Omental fat pad (tissue), 4 donors: ENCODE results near the gene HSCB. TPM values are rescaled to one million over a fixed set of nuclear protein-coding genes. Genes with fewer than 3 reads are reported as not detected.
"Not testable (repeated sequence)": the region's sequence is repeated elsewhere in the genome, so short reads cannot be mapped to it uniquely, and the experiment has no call there.

Source experiments
- ATAC-seq: fragments of 150-250 bp; one replicate; pipeline ENCODE4 v1.9.1; 2016; ENCODE audit warnings: mild to moderate bottlenecking, moderate library complexity; ENCODE audit not compliant: low FRiP score
- DNase-seq: peaks from one replicate; pipeline ENCODE4 v3.0.0-alpha.2; 2019; ENCODE audit warnings: low spot score
- total RNA-seq, 4 donors: library from RNA; depleted of rRNA; stranded (reverse); fragments of >200 nt; gene quantifications; one replicate each; pipeline ENCODE4 v1.1.0, GENCODE V29; 2016
- TF ChIP-seq, protein P1 (sequence below), 3 donors: fragments of 450-650 bp; IDR thresholded peaks; one replicate each; pipeline ENCODE4 v1.5.1; 2016 to 2017; ENCODE audit warnings: antibody characterized with exemption in 3 of 3, mild to moderate bottlenecking in 3 of 3, moderate library complexity in 2 of 3

The HSCB gene
- total RNA-seq, 4 donors from 2014 or later, result 9.5 to 21.0 (median 14.8) TPM

DNA sequence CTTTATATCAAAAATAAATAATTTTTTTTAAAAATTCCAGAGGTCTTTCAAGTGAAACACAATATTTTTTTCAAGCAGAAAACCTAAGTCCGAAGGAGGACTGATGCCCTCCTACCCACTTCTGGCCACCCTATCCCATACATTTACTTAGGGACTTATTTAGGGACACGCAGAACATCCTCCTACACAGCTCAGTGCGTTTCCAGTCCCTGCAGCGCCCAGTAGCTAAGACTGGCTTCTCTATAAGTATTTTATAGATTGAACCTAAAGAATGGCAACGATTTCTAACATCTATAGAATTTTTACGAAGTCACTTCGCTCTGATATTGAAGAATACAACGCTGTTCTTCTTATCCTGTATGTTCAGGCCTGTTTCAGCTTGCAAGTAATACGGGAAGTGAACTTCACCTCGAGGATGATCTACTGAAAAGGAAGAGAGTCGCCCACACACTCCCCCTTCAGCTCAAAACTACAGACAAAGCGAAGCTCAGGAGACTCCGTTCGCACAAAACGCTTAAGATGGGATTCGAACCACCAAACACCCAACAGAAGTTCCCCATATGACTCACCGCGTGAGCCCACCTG lies 547 bp upstream of the HSCB start:
- TF ChIP-seq, protein P1, sequence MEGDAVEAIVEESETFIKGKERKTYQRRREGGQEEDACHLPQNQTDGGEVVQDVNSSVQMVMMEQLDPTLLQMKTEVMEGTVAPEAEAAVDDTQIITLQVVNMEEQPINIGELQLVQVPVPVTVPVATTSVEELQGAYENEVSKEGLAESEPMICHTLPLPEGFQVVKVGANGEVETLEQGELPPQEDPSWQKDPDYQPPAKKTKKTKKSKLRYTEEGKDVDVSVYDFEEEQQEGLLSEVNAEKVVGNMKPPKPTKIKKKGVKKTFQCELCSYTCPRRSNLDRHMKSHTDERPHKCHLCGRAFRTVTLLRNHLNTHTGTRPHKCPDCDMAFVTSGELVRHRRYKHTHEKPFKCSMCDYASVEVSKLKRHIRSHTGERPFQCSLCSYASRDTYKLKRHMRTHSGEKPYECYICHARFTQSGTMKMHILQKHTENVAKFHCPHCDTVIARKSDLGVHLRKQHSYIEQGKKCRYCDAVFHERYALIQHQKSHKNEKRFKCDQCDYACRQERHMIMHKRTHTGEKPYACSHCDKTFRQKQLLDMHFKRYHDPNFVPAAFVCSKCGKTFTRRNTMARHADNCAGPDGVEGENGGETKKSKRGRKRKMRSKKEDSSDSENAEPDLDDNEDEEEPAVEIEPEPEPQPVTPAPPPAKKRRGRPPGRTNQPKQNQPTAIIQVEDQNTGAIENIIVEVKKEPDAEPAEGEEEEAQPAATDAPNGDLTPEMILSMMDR (IDR thresholded peaks at IDR 0.05), result no peak
- ATAC-seq (no peak), DNase-seq (no peak)

DNA sequence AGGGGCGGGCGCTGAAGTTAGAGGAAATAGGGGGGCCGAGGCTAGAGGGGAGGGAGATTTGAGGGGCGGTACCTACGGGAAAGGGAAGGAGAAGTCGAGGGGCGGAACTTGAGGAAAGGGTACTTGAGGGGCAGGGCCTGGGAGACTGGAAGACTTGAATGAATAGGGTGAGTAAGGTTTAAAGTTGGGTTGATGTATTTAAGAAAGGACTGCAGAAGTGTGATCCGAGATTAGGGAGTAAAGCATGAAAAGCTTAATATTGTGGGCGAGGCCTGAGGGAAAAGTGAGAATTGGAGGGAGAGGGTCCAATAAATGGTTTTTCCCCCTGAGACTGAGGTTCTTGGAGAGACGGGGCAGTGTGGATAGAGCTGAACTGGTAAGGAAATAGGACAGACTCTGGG lies 723 bp downstream of the HSCB start:
- TF ChIP-seq, protein P1 (IDR thresholded peaks at IDR 0.05), result no peak
- ATAC-seq (no peak), DNase-seq (no peak)

GRCh38 chr22:28743852-28744251 lies 2.0 kb downstream of the HSCB start:
- no peak for DNase-seq
- TF ChIP-seq, protein P1 (IDR thresholded peaks at IDR 0.05), result no peak
- ATAC-seq, result no peak

DNA sequence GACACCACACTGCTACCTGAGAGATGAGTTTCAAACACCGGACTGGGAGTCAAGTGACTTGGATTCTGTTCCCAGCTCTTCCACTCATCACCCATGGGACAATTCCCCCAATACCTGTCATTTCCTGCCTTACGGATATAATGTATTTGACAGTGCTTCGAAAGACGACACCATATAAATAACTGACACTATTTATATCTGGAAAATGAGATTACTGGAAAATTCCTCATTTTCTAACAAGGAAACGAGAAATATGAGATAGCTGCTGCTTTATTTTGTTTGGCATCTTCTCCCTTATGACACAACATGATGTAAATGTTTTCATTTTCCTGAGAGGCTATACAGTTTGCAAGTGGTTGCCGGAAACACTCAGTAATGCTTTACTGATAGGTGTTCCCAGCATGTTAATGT lies 8.6 kb downstream of the HSCB start:
- ATAC-seq, result no peak
- no peak for DNase-seq
- TF ChIP-seq, protein P1 (IDR thresholded peaks at IDR 0.05), result no peak

DNA sequence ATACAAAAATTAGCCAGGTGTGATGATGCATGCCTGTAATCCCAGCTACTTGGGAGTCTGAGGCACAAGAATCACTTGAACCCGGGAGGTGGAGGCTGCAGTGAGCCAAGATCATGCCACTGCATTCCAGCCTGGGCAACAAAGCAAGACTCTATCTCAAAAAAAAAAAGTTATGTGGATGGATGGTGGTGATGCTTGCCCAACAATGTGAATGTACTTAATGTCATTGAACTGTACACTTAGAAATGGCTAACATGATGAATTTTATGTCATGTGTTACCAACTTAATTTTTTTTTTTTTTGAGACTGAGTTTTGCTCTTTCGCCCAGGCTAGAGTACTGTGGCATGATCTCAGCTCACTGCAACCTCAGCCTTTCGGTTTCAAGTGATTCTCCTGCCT lies 12.7 kb downstream of the HSCB start:
- not testable (repeated sequence) for ATAC-seq, DNase-seq

GRCh38 chr22:28759861-28760560 lies 18.2 kb downstream of the HSCB start:
- TF ChIP-seq, protein P1 (IDR thresholded peaks at IDR 0.05), result no peak
- no peak for ATAC-seq
- DNase-seq, result no peak

DNA sequence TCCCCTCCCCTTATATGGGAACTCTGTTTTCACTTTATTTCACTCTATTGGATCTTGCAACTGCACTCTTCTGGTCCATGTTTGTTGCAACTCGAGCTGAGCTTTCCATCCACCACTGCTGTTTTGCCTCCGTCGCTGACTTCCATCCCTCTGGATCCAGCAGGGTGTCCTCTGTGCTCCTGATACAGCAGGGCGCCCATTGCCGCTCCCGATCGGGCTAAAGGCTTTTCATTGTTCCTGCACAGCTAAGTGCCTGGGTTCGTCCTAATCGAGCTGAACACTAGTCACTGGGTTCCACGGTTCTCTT lies 19.6 kb downstream of the HSCB start:
- TF ChIP-seq, protein P1 (IDR thresholded peaks at IDR 0.05), result no peak
- DNase-seq, result no peak
- ATAC-seq, result no peak

DNA sequence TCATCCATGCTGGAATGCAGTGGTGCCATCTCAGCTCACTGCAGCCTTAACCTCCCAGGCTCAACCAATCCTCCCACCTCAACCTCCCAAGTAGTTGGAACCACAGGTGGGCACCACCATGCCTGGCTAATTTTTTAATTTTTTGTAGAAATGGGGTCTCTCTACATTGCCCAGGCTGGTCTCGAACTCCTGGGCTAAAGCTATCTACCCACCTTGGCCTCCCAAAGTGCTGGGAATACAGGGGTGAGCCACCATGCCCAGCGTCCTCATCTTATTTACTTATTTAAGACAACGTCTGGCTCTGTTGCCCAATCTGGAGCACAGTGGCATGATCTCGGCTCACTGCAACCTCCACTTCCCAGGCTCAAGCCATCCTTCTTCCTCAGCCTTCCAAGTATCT lies 20.2 kb downstream of the HSCB start:
- not testable (repeated sequence) for ATAC-seq, DNase-seq
